Panc1 (cell line): Measurements from ENCODE around the gene BTBD1. TPM values are rescaled to one million over a fixed set of nuclear protein-coding genes. Genes with fewer than 3 reads are reported as not detected.

Source experiments
- ATAC-seq: fragments of 200-7000 bp; cut with Tn5 transposase; 2 replicates; pipeline ENCODE4 v1.9.1; 2020; ENCODE audit warnings: mild to moderate bottlenecking, moderate library complexity
- BruUV-seq: library from RNA; stranded (reverse); fragments of 400-500 nt; replicated peaks from 2 replicates; lab custom pipeline; 2021; lab: Mats Ljungman, UMichigan
- CTCF ChIA-PET: fragments of 300-600 bp; sonication (Branson Sonifier 250); formaldehyde crosslinking; loops from one replicate; lab custom pipeline; 2022; ENCODE audit warnings: antibody characterized with exemption; lab: Charles Lee
- POLR2A ChIA-PET: fragments of 300-600 bp; sonication (Branson Sonifier 250); formaldehyde crosslinking; loops from one replicate; lab custom pipeline; 2022; ENCODE audit warnings: antibody characterized with exemption; lab: Charles Lee
- DNase-seq: peaks from one replicate; pipeline ENCODE4 v3.0.0-alpha.2; 2010; ENCODE audit warnings: low read depth, low spot score
- H3K27ac ChIP-seq: 2 replicates; pipeline ENCODE4 v1.5.1; 2011; ENCODE audit warnings: mild to moderate bottlenecking, low read length, inconsistent platforms
- H3K27me3 ChIP-seq: fragments of 200-500 bp; sonication (Bioruptor generic); 2 replicates; pipeline ENCODE4 v1.6.0; 2014; ENCODE audit warnings: low read length, inconsistent platforms; ENCODE audit not compliant: control insufficient read depth, insufficient read depth
- H3K36me3 ChIP-seq: fragments of 200-500 bp; sonication (Bioruptor generic); 2 replicates; pipeline ENCODE4 v1.5.1; 2014; ENCODE audit warnings: inconsistent platforms, mild to moderate bottlenecking, low read length, moderate library complexity; ENCODE audit not compliant: control insufficient read depth, insufficient read depth
- H3K4me1 ChIP-seq: 2 replicates; pipeline ENCODE4 v1.5.1; 2011; ENCODE audit warnings: inconsistent platforms, mild to moderate bottlenecking, low read length, moderate library complexity; ENCODE audit not compliant: control insufficient read depth, insufficient read depth
- H3K4me3 ChIP-seq, 2 experiments: 2 replicates each; pipeline ENCODE4 v1.5.1; 2011 to 2012; ENCODE audit warnings: low read depth in 2 of 2, low read length in 2 of 2, mild to moderate bottlenecking in 2 of 2, inconsistent platforms in 1 of 2, moderate library complexity in 1 of 2
- H3K9me3 ChIP-seq: fragments of 200-500 bp; sonication (Bioruptor generic); 2 replicates; pipeline ENCODE4 v1.5.1; 2014; ENCODE audit warnings: low read depth, mild to moderate bottlenecking, inconsistent platforms, low read length, moderate library complexity; ENCODE audit not compliant: control insufficient read depth, insufficient read depth
- CTCF ChIP-seq: fragments of 450-650 bp; IDR thresholded peaks from 2 replicates; pipeline ENCODE4 v1.5.1; 2017; ENCODE audit warnings: mild to moderate bottlenecking
- POLR2AphosphoS5 ChIP-seq: IDR thresholded peaks from 2 replicates; pipeline ENCODE4 v1.6.1; 2012; ENCODE audit warnings: mild to moderate bottlenecking, low read depth, low read length, moderate library complexity
- REST ChIP-seq, 2 experiments: IDR thresholded peaks; 2 replicates each; pipeline ENCODE4 v1.6.1; 2011 to 2012; ENCODE audit warnings: low read depth in 2 of 2, control low read depth in 1 of 2, low read length in 1 of 2, mild to moderate bottlenecking in 1 of 2, moderate library complexity in 1 of 2; ENCODE audit not compliant: insufficient read depth in 1 of 2
- SIN3A ChIP-seq: IDR thresholded peaks from 2 replicates; pipeline ENCODE4 v1.6.1; 2012; ENCODE audit warnings: low read depth, mild to moderate bottlenecking, low read length, moderate library complexity, borderline replicate concordance; ENCODE audit not compliant: insufficient read depth
- TCF7L2 ChIP-seq: IDR thresholded peaks from 2 replicates; pipeline ENCODE4 v1.6.1; 2011; ENCODE audit warnings: mild to moderate bottlenecking, low read depth, low read length, inconsistent platforms
- in situ Hi-C: cut with HindIII; loops from 2 replicates; pipeline ENCODE4 v1.10.0; 2016; ENCODE audit warnings: low sequenced_read_pairs, low pct_unique_long_range_greater_than_20kb
- intact Hi-C: fragments of 100-400 bp; cut with micrococcal nuclease; formaldehyde crosslinking; loops from one replicate; pipeline ENCODE4 v1.10.0; 2022; ENCODE audit not compliant: unreplicated experiment
- total RNA-seq: library from RNA; stranded (reverse); gene quantifications from one replicate; pipeline ENCODE4 v1.2.1, GENCODE V29; 2021; ENCODE audit not compliant: unreplicated experiment

BTBD1 gene
- total RNA-seq, 1 experiment from 2014 or later = 88.4 TPM

GRCh38 chr15:83044156-83044555, 22.9 kb downstream of the BTBD1 start:
- H3K9me3 ChIP-seq = no peaks in the 10 kb centered on the region
- H3K4me3 ChIP-seq = no peak overlapping the region
- CTCF ChIA-PET = no interaction called here
- no peak for DNase-seq
- no peaks in the 10 kb centered on the region for H3K27me3 ChIP-seq
- BruUV-seq = no TSS peak
- in situ Hi-C loops (no loop called here), intact Hi-C loops (no loop called here)
- POLR2A ChIA-PET = no interaction called here
- peaks cover 12% of the 10 kb centered on the region; the same call in 1 of the 2 replicates for H3K36me3 ChIP-seq
- ATAC-seq = no peak
- TF ChIP-seq SIN3A = no peak
- no peak for TF ChIP-seq REST (IDR thresholded peaks at IDR 0.05; ENCODE audit: insufficient read depth in 1 of 2, low read depth in 2 of 2, low read length in 1 of 2)
- no peak for TF ChIP-seq POLR2AphosphoS5
- no peak for TF ChIP-seq CTCF
- no peak for TF ChIP-seq TCF7L2
- no peak overlapping the region for H3K27ac ChIP-seq
- H3K4me1 ChIP-seq = no peaks in the 10 kb centered on the region

- Histone ChIP-seq H3K36me3 (peaks cover 8% of the 10 kb centered on the region; the same call in 1 of the 2 replicates), H3K4me1 (no peaks in the 10 kb centered on the region), H3K27ac (no peak overlapping the region), H3K4me3 (no peak overlapping the region), H3K9me3 (no peaks in the 10 kb centered on the region), H3K27me3 (no peaks in the 10 kb centered on the region)
- POLR2A ChIA-PET = no interaction called here
- no peak for DNase-seq
- no peak for ATAC-seq
- in situ Hi-C loops = no loop called here
- no peak for TF ChIP-seq SIN3A
- no peak for TF ChIP-seq TCF7L2
- TF ChIP-seq CTCF = no peak
- no peak for TF ChIP-seq POLR2AphosphoS5
- no peak for TF ChIP-seq REST (IDR thresholded peaks at IDR 0.05; ENCODE audit: insufficient read depth in 1 of 2, low read depth in 2 of 2, low read length in 1 of 2)
- CTCF ChIA-PET = no interaction called here
- intact Hi-C loops = no loop called here
- no TSS peak for BruUV-seq
Measured at GRCh38 chr15:83039206-83039605, 27.8 kb downstream of the BTBD1 start.
